Activated CD8-positive, alpha-beta T cell treated with anti-CD3 and anti-CD28 coated beads for 36 hours (primary cell): ENCODE measurements around the gene PTPRK. TPM values are rescaled to one million over a fixed set of nuclear protein-coding genes. Genes with fewer than 3 reads are reported as not detected.

Experiments used
- ATAC-seq: fragments of 200-7000 bp; cut with Tn5 transposase; one replicate; pipeline ENCODE4 v1.10.0; 2021; ENCODE audit warnings: mild to moderate bottlenecking, moderate library complexity
- CTCF ChIA-PET: fragments of 350-600 bp; sonication (Branson Sonifier 250); formaldehyde crosslinking; loops from one replicate; lab custom pipeline; 2021; ENCODE audit warnings: antibody characterized with exemption; lab: Charles Lee
- POLR2A ChIA-PET: fragments of 350-600 bp; sonication (Branson Sonifier 250); formaldehyde crosslinking; loops from one replicate; lab custom pipeline; 2021; ENCODE audit warnings: antibody characterized with exemption; lab: Charles Lee
- DNase-seq: peaks from one replicate; pipeline ENCODE4 v3.0.0-alpha.2; 2020
- H3K27ac Mint-ChIP-seq: one replicate; pipeline ENCODE4 v1.8.0; 2021; ENCODE audit warnings: mild to moderate bottlenecking, mixed read lengths
- H3K27me3 Mint-ChIP-seq: one replicate; pipeline ENCODE4 v1.8.0; 2021; ENCODE audit warnings: mixed read lengths
- H3K36me3 Mint-ChIP-seq: one replicate; pipeline ENCODE4 v1.8.0; 2021; ENCODE audit warnings: low read depth, mixed read lengths
- H3K4me1 Mint-ChIP-seq: one replicate; pipeline ENCODE4 v1.8.0; 2021; ENCODE audit warnings: low read depth, mixed read lengths
- H3K4me3 Mint-ChIP-seq: one replicate; pipeline ENCODE4 v1.8.0; 2021; ENCODE audit warnings: mild to moderate bottlenecking, moderate library complexity, mixed read lengths
- H3K9me3 Mint-ChIP-seq: one replicate; pipeline ENCODE4 v1.8.0; 2021; ENCODE audit warnings: mixed read lengths
- CTCF ChIP-seq: fragments of 200-600 bp; IDR thresholded peaks from one replicate; pipeline ENCODE4 v1.8.0; 2022; ENCODE audit warnings: antibody characterized with exemption, mild to moderate bottlenecking
- intact Hi-C: fragments of 100-400 bp; cut with micrococcal nuclease; formaldehyde crosslinking; loops from one replicate; pipeline ENCODE4 v1.10.0; 2022
- total RNA-seq, 2 experiments: library from RNA; stranded (reverse); gene quantifications; one replicate each; pipeline ENCODE4 v1.2.3, GENCODE V29; 2021

PTPRK gene
- total RNA-seq, 2 experiments from 2014 or later: 7.7 to 8.9 TPM

DNA sequence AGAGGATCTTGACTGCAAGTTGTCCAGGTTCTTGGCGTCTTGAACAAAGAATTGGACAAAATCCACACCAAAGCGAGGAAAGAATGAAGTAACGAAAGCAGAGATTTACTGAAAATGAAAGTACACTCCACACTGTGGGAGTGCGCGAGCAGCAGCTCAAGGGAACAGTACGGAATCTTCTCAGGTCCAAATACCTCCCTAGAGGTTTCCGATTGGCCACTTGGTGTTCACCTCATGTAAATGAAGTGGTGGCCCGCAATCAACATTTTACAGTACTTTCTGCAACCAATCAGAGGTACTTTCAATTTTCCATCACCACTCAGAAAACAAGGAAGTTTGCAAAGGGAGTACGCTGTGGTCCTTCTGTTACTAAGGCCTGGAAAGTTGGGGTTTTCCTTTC, 122.4 kb downstream of the PTPRK start:
- Mint-ChIP-seq H3K36me3 (no peaks in the 10 kb centered on the region), H3K27ac (no peak overlapping the region), H3K9me3 (no peaks in the 10 kb centered on the region), H3K4me3 (no peak overlapping the region), H3K27me3 (no peaks in the 10 kb centered on the region), H3K4me1 (no peaks in the 10 kb centered on the region)
- ChIA-PET CTCF (no interaction called here), POLR2A (no interaction called here)
- intact Hi-C loops: no loop called here
- ATAC-seq: no peak
- DNase-seq: no peak
- no peak for TF ChIP-seq CTCF

GRCh38 chr6:128395596-128395995, 124.8 kb downstream of the PTPRK start:
- Mint-ChIP-seq H3K27me3 (no peaks in the 10 kb centered on the region), H3K9me3 (no peaks in the 10 kb centered on the region), H3K4me1 (no peaks in the 10 kb centered on the region), H3K27ac (no peak overlapping the region), H3K36me3 (no peaks in the 10 kb centered on the region), H3K4me3 (no peak overlapping the region)
- CTCF ChIA-PET: no interaction called here
- TF ChIP-seq CTCF: no peak
- ATAC-seq: no peak
- DNase-seq: no peak
- POLR2A ChIA-PET: no interaction called here
- intact Hi-C loops: no loop called here

- TF ChIP-seq CTCF: no peak
- no peak overlapping the region for H3K4me3 Mint-ChIP-seq
- ChIA-PET CTCF (no interaction called here), POLR2A (no interaction called here)
- H3K27me3 Mint-ChIP-seq: no peaks in the 10 kb centered on the region
- intact Hi-C loops: no loop called here
- no peaks in the 10 kb centered on the region for H3K4me1 Mint-ChIP-seq
- DNase-seq: no peak
- H3K27ac Mint-ChIP-seq: no peak overlapping the region
- no peaks in the 10 kb centered on the region for H3K9me3 Mint-ChIP-seq
- ATAC-seq: no peak
- H3K36me3 Mint-ChIP-seq: no peaks in the 10 kb centered on the region
Measured at GRCh38 chr6:128395188-128395587, 125.2 kb downstream of the PTPRK start.

GRCh38 chr6:128394167-128394566, 126.2 kb downstream of the PTPRK start:
- TF ChIP-seq CTCF: no peak

GRCh38 chr6:128389820-128390534, 130.4 kb downstream of the PTPRK start:
- Mint-ChIP-seq H3K4me3 (no peak overlapping the region), H3K27me3 (no peaks in the 10 kb centered on the region), H3K9me3 (no peaks in the 10 kb centered on the region), H3K27ac (no peak overlapping the region), H3K4me1 (no peaks in the 10 kb centered on the region), H3K36me3 (no peaks in the 10 kb centered on the region)
- no peak for ATAC-seq
- TF ChIP-seq CTCF: no peak
- no peak for DNase-seq
- POLR2A ChIA-PET: no interaction called here
- CTCF ChIA-PET: interaction anchor here (1.0 kb wide), 1 partner anchor 210 kb away, joined by 3 read pairs; no protein-coding TSS in a partner anchor
- intact Hi-C loops: no loop called here

More at GRCh38 chr6:128394167-128394566, 126.2 kb downstream of the PTPRK start:
- Mint-ChIP-seq H3K9me3 (no peaks in the 10 kb centered on the region), H3K27ac (no peak overlapping the region), H3K36me3 (no peaks in the 10 kb centered on the region), H3K27me3 (no peaks in the 10 kb centered on the region), H3K4me1 (no peaks in the 10 kb centered on the region), H3K4me3 (no peak overlapping the region)
- ChIA-PET POLR2A (no interaction called here), CTCF (no interaction called here)
- DNase-seq (no peak), ATAC-seq (no peak)
- intact Hi-C loops: no loop called here
